ENCODE results near the gene HAX1.
"Not testable (repeated sequence)": the region's sequence is repeated elsewhere in the genome, so short reads cannot be mapped to it uniquely, and the experiment has no call there.

DNA sequence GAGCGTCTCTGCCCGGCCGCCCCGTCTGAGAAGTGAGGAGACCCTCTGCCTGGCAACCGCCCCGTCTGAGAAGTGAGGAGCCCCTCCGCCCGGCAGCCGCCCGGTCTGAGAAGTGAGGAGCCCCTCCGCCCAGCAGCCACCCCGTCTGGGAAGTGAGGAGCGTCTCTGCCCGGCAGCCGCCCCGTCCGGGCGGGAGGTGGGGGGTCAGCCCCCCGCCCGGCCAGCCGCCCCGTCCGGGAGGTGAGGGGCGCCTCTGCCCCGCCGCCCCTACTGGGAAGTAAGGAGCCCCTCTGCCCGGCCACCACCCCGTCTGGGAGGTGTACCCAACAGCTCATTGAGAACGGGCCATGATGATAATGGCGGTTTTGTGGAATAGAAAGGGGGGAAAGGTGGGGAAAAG, 15.2 kb downstream of the HAX1 start:
- not testable (repeated sequence) for TF ChIP-seq POLR2A, POLR2AphosphoS5 (IDR thresholded peaks at IDR 0.05)
- TF ChIP-seq, protein P1, sequence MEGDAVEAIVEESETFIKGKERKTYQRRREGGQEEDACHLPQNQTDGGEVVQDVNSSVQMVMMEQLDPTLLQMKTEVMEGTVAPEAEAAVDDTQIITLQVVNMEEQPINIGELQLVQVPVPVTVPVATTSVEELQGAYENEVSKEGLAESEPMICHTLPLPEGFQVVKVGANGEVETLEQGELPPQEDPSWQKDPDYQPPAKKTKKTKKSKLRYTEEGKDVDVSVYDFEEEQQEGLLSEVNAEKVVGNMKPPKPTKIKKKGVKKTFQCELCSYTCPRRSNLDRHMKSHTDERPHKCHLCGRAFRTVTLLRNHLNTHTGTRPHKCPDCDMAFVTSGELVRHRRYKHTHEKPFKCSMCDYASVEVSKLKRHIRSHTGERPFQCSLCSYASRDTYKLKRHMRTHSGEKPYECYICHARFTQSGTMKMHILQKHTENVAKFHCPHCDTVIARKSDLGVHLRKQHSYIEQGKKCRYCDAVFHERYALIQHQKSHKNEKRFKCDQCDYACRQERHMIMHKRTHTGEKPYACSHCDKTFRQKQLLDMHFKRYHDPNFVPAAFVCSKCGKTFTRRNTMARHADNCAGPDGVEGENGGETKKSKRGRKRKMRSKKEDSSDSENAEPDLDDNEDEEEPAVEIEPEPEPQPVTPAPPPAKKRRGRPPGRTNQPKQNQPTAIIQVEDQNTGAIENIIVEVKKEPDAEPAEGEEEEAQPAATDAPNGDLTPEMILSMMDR (IDR thresholded peaks at IDR 0.05) = not testable (repeated sequence)

Measured in suprapubic skin (tissue), 4 donors.